Lower leg skin (tissue), 3 donors: Measurements from ENCODE around the gene ENOX1.

Source experiments
- POLR2A ChIP-seq, 2 donors: fragments of 450-650 bp; IDR thresholded peaks; one replicate each; pipeline ENCODE4 v1.6.1; 2016 to 2017; ENCODE audit warnings: antibody characterized with exemption in 2 of 2, mild to moderate bottlenecking in 1 of 2, moderate library complexity in 1 of 2
- TF ChIP-seq, protein P1 (sequence below), 3 donors: fragments of 450-650 bp; IDR thresholded peaks; one replicate each; pipeline ENCODE4 v1.5.1; 2016; ENCODE audit warnings: antibody characterized with exemption in 3 of 3, mild to moderate bottlenecking in 3 of 3, moderate library complexity in 2 of 3

GRCh38 chr13:43223216-43223615 lies 563.6 kb downstream of the ENOX1 start:
- TF ChIP-seq, protein P1, sequence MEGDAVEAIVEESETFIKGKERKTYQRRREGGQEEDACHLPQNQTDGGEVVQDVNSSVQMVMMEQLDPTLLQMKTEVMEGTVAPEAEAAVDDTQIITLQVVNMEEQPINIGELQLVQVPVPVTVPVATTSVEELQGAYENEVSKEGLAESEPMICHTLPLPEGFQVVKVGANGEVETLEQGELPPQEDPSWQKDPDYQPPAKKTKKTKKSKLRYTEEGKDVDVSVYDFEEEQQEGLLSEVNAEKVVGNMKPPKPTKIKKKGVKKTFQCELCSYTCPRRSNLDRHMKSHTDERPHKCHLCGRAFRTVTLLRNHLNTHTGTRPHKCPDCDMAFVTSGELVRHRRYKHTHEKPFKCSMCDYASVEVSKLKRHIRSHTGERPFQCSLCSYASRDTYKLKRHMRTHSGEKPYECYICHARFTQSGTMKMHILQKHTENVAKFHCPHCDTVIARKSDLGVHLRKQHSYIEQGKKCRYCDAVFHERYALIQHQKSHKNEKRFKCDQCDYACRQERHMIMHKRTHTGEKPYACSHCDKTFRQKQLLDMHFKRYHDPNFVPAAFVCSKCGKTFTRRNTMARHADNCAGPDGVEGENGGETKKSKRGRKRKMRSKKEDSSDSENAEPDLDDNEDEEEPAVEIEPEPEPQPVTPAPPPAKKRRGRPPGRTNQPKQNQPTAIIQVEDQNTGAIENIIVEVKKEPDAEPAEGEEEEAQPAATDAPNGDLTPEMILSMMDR (IDR thresholded peaks at IDR 0.05) = no peak
- TF ChIP-seq POLR2A (IDR thresholded peaks at IDR 0.05) = no peak
